HFFc6 (cell line): ENCODE results near the gene B3GNT9. TPM values are rescaled to one million over a fixed set of nuclear protein-coding genes. Genes with fewer than 3 reads are reported as not detected.

Experiments used
- DNase-seq: peaks from one replicate; pipeline ENCODE4 v3.0.0-alpha.2; 2018
- H3K27ac Mint-ChIP-seq: 2 replicates; pipeline ENCODE4 v1.8.0; 2020; ENCODE audit warnings: mild to moderate bottlenecking, mixed read lengths
- H3K27me3 Mint-ChIP-seq: 2 replicates; pipeline ENCODE4 v1.8.0; 2021; ENCODE audit warnings: mild to moderate bottlenecking, moderate library complexity, mixed read lengths; ENCODE audit not compliant: insufficient read depth
- H3K36me3 Mint-ChIP-seq: 2 replicates; pipeline ENCODE4 v1.8.0; 2021; ENCODE audit warnings: low read depth, mixed read lengths
- H3K4me1 Mint-ChIP-seq: 2 replicates; pipeline ENCODE4 v1.8.0; 2020; ENCODE audit warnings: low read depth, mixed read lengths
- H3K4me3 Mint-ChIP-seq: 2 replicates; pipeline ENCODE4 v1.8.0; 2020; ENCODE audit warnings: mild to moderate bottlenecking, moderate library complexity, mixed read lengths
- H3K9me3 Mint-ChIP-seq: 2 replicates; pipeline ENCODE4 v1.8.0; 2020; ENCODE audit warnings: mild to moderate bottlenecking, mixed read lengths
- CTCF ChIP-seq: fragments of 200-600 bp; sonication (generic); IDR thresholded peaks from 2 replicates; pipeline ENCODE4 v1.5.0; 2021; ENCODE audit warnings: antibody characterized with exemption, mild to moderate bottlenecking
- total RNA-seq, 6 experiments: library from RNA; stranded (reverse); fragmentation: NEBNext Ultra II Directional; extraction: Animal tissue kit (Norgen Biotek cat#: 25700); gene quantifications; 2 replicates in 1 of 6; 3 replicates in 5 of 6; pipeline ENCODE4 v1.2.3, GENCODE V29; 2021

The B3GNT9 gene
- total RNA-seq, 6 experiments from 2014 or later: 45.7 to 55.1 (median 50.1) TPM

- no peak overlapping the region for H3K4me3 Mint-ChIP-seq
Measured at GRCh38 chr16:67184453-67184994, 33.7 kb upstream of the B3GNT9 start.

GRCh38 chr16:67183627-67184452, 33.0 kb upstream of the B3GNT9 start, which contains the start of gene MATCAP1:
Gene MATCAP1, minus strand, starts transcription at chr16:67183963. Its CDS starts 3,353 bp downstream, at chr16:67180610.
- peak; percentile 96 for DNase-seq
- H3K4me3 Mint-ChIP-seq: no peak within 1 kb of the TSS

More at GRCh38 chr16:67184453-67184994, 33.7 kb upstream of the B3GNT9 start:
- no peak for TF ChIP-seq CTCF
- no peak for DNase-seq
- H3K27ac Mint-ChIP-seq: no peak overlapping the region
- H3K9me3 Mint-ChIP-seq: no peaks in the 10 kb centered on the region
- peaks cover 21% of the 10 kb centered on the region for H3K4me1 Mint-ChIP-seq
- H3K27me3 Mint-ChIP-seq: peaks cover 3% of the 10 kb centered on the region
- H3K36me3 Mint-ChIP-seq: no peaks in the 10 kb centered on the region

GRCh38 chr16:67183284-67183626, 32.5 kb upstream of the B3GNT9 start:
- Mint-ChIP-seq H3K36me3 (peaks cover 4% of the 10 kb centered on the region; the same call in 1 of the 2 replicates), H3K4me3 (no peak overlapping the region), H3K9me3 (no peaks in the 10 kb centered on the region), H3K4me1 (peaks cover 21% of the 10 kb centered on the region), H3K27me3 (peaks cover 3% of the 10 kb centered on the region), H3K27ac (no peak overlapping the region)
- no peak for TF ChIP-seq CTCF
- no peak for DNase-seq

More at GRCh38 chr16:67183627-67184452, 33.0 kb upstream of the B3GNT9 start, which contains the start of gene MATCAP1:
- Mint-ChIP-seq H3K4me1 (peaks cover 21% of the 10 kb centered on the region), H3K27ac (no peak within 1 kb of the TSS), H3K27me3 (peaks cover 3% of the 10 kb centered on the region), H3K9me3 (no peaks in the 10 kb centered on the region), H3K36me3 (peaks cover 3% of the 10 kb centered on the region; the same call in 1 of the 2 replicates)
- peak; percentile 13; the same call in 1 of the 2 replicates for TF ChIP-seq CTCF

- Mint-ChIP-seq H3K4me1 (peaks cover 21% of the 10 kb centered on the region), H3K27me3 (peaks cover 3% of the 10 kb centered on the region), H3K36me3 (peaks cover 4% of the 10 kb centered on the region; the same call in 1 of the 2 replicates), H3K27ac (no peak overlapping the region), H3K4me3 (no peak overlapping the region), H3K9me3 (no peaks in the 10 kb centered on the region)
- DNase-seq: no peak
- TF ChIP-seq CTCF: no peak
Measured at GRCh38 chr16:67182288-67182687, 31.5 kb upstream of the B3GNT9 start.

- Mint-ChIP-seq H3K27ac (no peak overlapping the region), H3K27me3 (no peaks in the 10 kb centered on the region; the same call in 1 of the 2 replicates), H3K4me3 (no peak overlapping the region), H3K9me3 (no peaks in the 10 kb centered on the region), H3K4me1 (peaks cover 15% of the 10 kb centered on the region), H3K36me3 (peaks cover 4% of the 10 kb centered on the region; the same call in 1 of the 2 replicates)
- no peak for TF ChIP-seq CTCF
- DNase-seq: peak; percentile 82
Measured at GRCh38 chr16:67181346-67181745, 30.5 kb upstream of the B3GNT9 start.
